DND-41 (cell line): Measurements from ENCODE around the gene ZBTB21.

ENCODE experiments used
- ATAC-seq: fragments of 200-7000 bp; cut with Tn5 transposase; 3 replicates; pipeline ENCODE4 v1.9.1; 2021; ENCODE audit warnings: low read depth; ENCODE audit not compliant: insufficient read depth
- DNase-seq: peaks from one replicate; pipeline ENCODE4 v3.0.0-alpha.2; 2020
- H2AFZ ChIP-seq: 2 replicates; pipeline ENCODE4 v1.6.0; 2012; ENCODE audit warnings: low read depth, low read length
- H3K27ac ChIP-seq: 2 replicates; pipeline ENCODE4 v1.5.1; 2012; ENCODE audit warnings: low read length, inconsistent platforms
- H3K27me3 ChIP-seq: fragments of 200-600 bp; sonication (generic); 2 replicates; pipeline ENCODE4 v1.6.0; 2012; ENCODE audit warnings: low read length, mild to moderate bottlenecking, inconsistent platforms; ENCODE audit not compliant: insufficient read depth, poor library complexity
- H3K36me3 ChIP-seq: 2 replicates; pipeline ENCODE4 v1.5.1; 2012; ENCODE audit warnings: low read length, inconsistent platforms; ENCODE audit not compliant: insufficient read depth
- H3K4me1 ChIP-seq: 2 replicates; pipeline ENCODE4 v1.5.1; 2012; ENCODE audit warnings: mild to moderate bottlenecking, low read length; ENCODE audit not compliant: insufficient read depth
- H3K4me2 ChIP-seq: 2 replicates; pipeline ENCODE4 v1.6.0; 2012; ENCODE audit warnings: mild to moderate bottlenecking, moderate library complexity, low read length, inconsistent platforms; ENCODE audit not compliant: insufficient read depth
- H3K4me3 ChIP-seq, 2 experiments: fragments of 200-600 bp in 1 of 2; shearing (Covaris generic) in 1 of 2; 2 replicates each; pipeline ENCODE4 v1.5.1; 2012 to 2016; ENCODE audit warnings: inconsistent platforms in 2 of 2, low read length in 2 of 2, mild to moderate bottlenecking in 2 of 2, low read depth in 1 of 2, moderate library complexity in 1 of 2
- H3K79me2 ChIP-seq: 2 replicates; pipeline ENCODE4 v1.6.0; 2012; ENCODE audit warnings: low read length, inconsistent platforms; ENCODE audit not compliant: insufficient read depth
- H3K9ac ChIP-seq: 2 replicates; pipeline ENCODE4 v1.6.0; 2012; ENCODE audit warnings: low read depth, mild to moderate bottlenecking, inconsistent platforms, low read length, moderate library complexity
- H3K9me3 ChIP-seq: 2 replicates; pipeline ENCODE4 v1.5.1; 2012; ENCODE audit warnings: low read length, moderate library complexity, mild to moderate bottlenecking, inconsistent platforms; ENCODE audit not compliant: insufficient read depth, severe bottlenecking
- H4K20me1 ChIP-seq: 2 replicates; pipeline ENCODE4 v1.6.0; 2012; ENCODE audit warnings: low read length; ENCODE audit not compliant: insufficient read depth
- CTCF ChIP-seq: IDR thresholded peaks from 2 replicates; pipeline ENCODE4 v1.5.1; 2012; ENCODE audit warnings: borderline replicate concordance, low read length, moderate library complexity, mild to moderate bottlenecking; ENCODE audit not compliant: poor library complexity, severe bottlenecking; ENCODE audit errors: extremely low read depth
- EZH2 ChIP-seq: IDR thresholded peaks from 3 replicates; pipeline ENCODE4 v1.6.1; 2012; ENCODE audit warnings: borderline replicate concordance, low read depth, mild to moderate bottlenecking, moderate library complexity, low read length, inconsistent platforms; ENCODE audit not compliant: severe bottlenecking

ZBTB21 gene

GRCh38 chr21:42006765-42007164 lies 3.4 kb downstream of the ZBTB21 start:
- Histone ChIP-seq H3K4me3 (no peak overlapping the region), H3K9ac (no peak overlapping the region), H3K27ac (no peak overlapping the region), H3K4me2 (no peak overlapping the region), H3K4me1 (peaks cover 38% of the 10 kb centered on the region), H3K36me3 (peaks cover 52% of the 10 kb centered on the region), H4K20me1 (peaks cover 44% of the 10 kb centered on the region), H2AFZ (no peak overlapping the region), H3K9me3 (no peaks in the 10 kb centered on the region), H3K27me3 (no peaks in the 10 kb centered on the region), H3K79me2 (peaks cover 79% of the 10 kb centered on the region)
- TF ChIP-seq CTCF (no peak), EZH2 (no peak)
- DNase-seq (no peak), ATAC-seq (no peak)

GRCh38 chr21:42004406-42005199 lies 5.6 kb downstream of the ZBTB21 start:
- peak overlapping the region; percentile 28; the same call in 1 of the 2 replicates for H3K27ac ChIP-seq
- ATAC-seq (no peak), DNase-seq (no peak)
- no peak overlapping the region for H3K9ac ChIP-seq
- no peaks in the 10 kb centered on the region for H3K27me3 ChIP-seq
- no peak overlapping the region for H2AFZ ChIP-seq
- peaks cover 52% of the 10 kb centered on the region for H4K20me1 ChIP-seq
- H3K9me3 ChIP-seq, result no peaks in the 10 kb centered on the region
- no peak overlapping the region for H3K4me2 ChIP-seq
- no peak overlapping the region for H3K4me3 ChIP-seq
- H3K4me1 ChIP-seq, result peaks cover 29% of the 10 kb centered on the region
- peaks cover 95% of the 10 kb centered on the region for H3K79me2 ChIP-seq
- TF ChIP-seq CTCF (no peak), EZH2 (no peak)
- H3K36me3 ChIP-seq, result peaks cover 74% of the 10 kb centered on the region

- ATAC-seq (no peak), DNase-seq (no peak)
- Histone ChIP-seq H3K4me3 (no peak overlapping the region), H3K79me2 (peaks cover 93% of the 10 kb centered on the region), H2AFZ (no peak overlapping the region), H3K9ac (no peak overlapping the region), H3K9me3 (no peaks in the 10 kb centered on the region), H3K4me1 (peaks cover 16% of the 10 kb centered on the region), H4K20me1 (peaks cover 46% of the 10 kb centered on the region), H3K27me3 (no peaks in the 10 kb centered on the region), H3K36me3 (peaks cover 86% of the 10 kb centered on the region), H3K4me2 (no peak overlapping the region), H3K27ac (no peak overlapping the region)
- TF ChIP-seq EZH2 (no peak), CTCF (no peak)
These were observed 7.1 kb downstream of the ZBTB21 start for GRCh38 chr21:42003051-42003461.
